ENCODE data around the gene FBXW9. TPM values are rescaled to one million over a fixed set of nuclear protein-coding genes. Genes with fewer than 3 reads are reported as not detected.
A peak's percentile ranks its signal among the peaks of the same experiment; 100 is the strongest.

Gene FBXW9
- total and polyA plus RNA-seq, 2 experiments from 2014 or later, result 6.6 to 19.4 TPM

DNA sequence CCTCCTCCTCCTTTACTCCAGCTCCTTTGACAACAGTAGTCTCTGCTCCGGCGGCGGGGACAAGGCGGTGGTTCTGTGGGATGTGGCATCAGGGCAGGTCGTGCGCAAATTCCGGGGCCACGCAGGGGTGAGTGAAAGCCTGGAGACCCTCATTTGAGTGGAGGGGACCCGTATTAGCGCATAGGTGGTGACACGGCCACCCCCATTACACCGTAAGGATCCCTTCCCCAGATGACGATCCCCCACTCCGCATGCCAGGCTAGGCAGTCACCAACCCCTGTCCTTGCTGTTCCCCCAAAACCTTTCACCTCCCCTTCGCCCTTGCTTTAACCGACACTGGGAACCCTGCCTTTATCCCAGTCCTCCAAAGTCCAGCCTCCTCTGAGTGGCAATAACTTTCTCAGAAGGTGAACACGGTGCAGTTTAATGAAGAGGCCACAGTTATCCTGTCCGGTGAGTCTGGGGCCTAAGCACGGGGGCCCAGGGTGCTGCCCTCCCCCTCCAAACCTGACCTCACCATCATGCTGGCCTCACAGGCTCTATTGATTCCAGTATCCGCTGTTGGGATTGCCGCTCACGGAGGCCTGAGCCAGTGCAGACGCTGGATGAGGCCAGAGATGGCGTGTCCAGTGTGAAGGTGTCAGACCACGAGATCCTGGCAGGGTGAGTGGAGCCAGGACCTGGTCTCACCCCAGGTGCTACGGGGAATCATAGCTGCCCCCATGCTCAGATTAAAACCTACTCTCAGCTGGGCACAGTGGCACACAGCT, 26.1 kb downstream of the FBXW9 start:
- no peaks in the 10 kb centered on the region; the same call in 2 of the 3 replicates for H3K9me3 Mint-ChIP-seq
- peak overlapping the region; percentile 98 for H3K4me3 ChIP-seq
- TF ChIP-seq, protein P1, sequence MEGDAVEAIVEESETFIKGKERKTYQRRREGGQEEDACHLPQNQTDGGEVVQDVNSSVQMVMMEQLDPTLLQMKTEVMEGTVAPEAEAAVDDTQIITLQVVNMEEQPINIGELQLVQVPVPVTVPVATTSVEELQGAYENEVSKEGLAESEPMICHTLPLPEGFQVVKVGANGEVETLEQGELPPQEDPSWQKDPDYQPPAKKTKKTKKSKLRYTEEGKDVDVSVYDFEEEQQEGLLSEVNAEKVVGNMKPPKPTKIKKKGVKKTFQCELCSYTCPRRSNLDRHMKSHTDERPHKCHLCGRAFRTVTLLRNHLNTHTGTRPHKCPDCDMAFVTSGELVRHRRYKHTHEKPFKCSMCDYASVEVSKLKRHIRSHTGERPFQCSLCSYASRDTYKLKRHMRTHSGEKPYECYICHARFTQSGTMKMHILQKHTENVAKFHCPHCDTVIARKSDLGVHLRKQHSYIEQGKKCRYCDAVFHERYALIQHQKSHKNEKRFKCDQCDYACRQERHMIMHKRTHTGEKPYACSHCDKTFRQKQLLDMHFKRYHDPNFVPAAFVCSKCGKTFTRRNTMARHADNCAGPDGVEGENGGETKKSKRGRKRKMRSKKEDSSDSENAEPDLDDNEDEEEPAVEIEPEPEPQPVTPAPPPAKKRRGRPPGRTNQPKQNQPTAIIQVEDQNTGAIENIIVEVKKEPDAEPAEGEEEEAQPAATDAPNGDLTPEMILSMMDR (conservative IDR thresholded peaks at IDR 0.05; ENCODE audit: low read depth in 2 of 2), result no peak
- no peak for TF ChIP-seq POLR2AphosphoS5 (IDR thresholded peaks at IDR 0.05; ENCODE audit: low read depth)
- no peak for TF ChIP-seq STAT1 (IDR thresholded peaks at IDR 0.05; ENCODE audit: unreplicated experiment)
- TF ChIP-seq, protein P2, sequence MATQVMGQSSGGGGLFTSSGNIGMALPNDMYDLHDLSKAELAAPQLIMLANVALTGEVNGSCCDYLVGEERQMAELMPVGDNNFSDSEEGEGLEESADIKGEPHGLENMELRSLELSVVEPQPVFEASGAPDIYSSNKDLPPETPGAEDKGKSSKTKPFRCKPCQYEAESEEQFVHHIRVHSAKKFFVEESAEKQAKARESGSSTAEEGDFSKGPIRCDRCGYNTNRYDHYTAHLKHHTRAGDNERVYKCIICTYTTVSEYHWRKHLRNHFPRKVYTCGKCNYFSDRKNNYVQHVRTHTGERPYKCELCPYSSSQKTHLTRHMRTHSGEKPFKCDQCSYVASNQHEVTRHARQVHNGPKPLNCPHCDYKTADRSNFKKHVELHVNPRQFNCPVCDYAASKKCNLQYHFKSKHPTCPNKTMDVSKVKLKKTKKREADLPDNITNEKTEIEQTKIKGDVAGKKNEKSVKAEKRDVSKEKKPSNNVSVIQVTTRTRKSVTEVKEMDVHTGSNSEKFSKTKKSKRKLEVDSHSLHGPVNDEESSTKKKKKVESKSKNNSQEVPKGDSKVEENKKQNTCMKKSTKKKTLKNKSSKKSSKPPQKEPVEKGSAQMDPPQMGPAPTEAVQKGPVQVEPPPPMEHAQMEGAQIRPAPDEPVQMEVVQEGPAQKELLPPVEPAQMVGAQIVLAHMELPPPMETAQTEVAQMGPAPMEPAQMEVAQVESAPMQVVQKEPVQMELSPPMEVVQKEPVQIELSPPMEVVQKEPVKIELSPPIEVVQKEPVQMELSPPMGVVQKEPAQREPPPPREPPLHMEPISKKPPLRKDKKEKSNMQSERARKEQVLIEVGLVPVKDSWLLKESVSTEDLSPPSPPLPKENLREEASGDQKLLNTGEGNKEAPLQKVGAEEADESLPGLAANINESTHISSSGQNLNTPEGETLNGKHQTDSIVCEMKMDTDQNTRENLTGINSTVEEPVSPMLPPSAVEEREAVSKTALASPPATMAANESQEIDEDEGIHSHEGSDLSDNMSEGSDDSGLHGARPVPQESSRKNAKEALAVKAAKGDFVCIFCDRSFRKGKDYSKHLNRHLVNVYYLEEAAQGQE (IDR thresholded peaks at IDR 0.05; ENCODE audit: unreplicated experiment), result no peak
- no peak for TF ChIP-seq CREB1 (CRISPR knock-in tag; IDR thresholded peaks at IDR 0.05; ENCODE audit: low read depth)
- no peak for TF ChIP-seq EZH2phosphoT487 (IDR thresholded peaks at IDR 0.05; ENCODE audit: unreplicated experiment)
- TF ChIP-seq, protein P3, sequence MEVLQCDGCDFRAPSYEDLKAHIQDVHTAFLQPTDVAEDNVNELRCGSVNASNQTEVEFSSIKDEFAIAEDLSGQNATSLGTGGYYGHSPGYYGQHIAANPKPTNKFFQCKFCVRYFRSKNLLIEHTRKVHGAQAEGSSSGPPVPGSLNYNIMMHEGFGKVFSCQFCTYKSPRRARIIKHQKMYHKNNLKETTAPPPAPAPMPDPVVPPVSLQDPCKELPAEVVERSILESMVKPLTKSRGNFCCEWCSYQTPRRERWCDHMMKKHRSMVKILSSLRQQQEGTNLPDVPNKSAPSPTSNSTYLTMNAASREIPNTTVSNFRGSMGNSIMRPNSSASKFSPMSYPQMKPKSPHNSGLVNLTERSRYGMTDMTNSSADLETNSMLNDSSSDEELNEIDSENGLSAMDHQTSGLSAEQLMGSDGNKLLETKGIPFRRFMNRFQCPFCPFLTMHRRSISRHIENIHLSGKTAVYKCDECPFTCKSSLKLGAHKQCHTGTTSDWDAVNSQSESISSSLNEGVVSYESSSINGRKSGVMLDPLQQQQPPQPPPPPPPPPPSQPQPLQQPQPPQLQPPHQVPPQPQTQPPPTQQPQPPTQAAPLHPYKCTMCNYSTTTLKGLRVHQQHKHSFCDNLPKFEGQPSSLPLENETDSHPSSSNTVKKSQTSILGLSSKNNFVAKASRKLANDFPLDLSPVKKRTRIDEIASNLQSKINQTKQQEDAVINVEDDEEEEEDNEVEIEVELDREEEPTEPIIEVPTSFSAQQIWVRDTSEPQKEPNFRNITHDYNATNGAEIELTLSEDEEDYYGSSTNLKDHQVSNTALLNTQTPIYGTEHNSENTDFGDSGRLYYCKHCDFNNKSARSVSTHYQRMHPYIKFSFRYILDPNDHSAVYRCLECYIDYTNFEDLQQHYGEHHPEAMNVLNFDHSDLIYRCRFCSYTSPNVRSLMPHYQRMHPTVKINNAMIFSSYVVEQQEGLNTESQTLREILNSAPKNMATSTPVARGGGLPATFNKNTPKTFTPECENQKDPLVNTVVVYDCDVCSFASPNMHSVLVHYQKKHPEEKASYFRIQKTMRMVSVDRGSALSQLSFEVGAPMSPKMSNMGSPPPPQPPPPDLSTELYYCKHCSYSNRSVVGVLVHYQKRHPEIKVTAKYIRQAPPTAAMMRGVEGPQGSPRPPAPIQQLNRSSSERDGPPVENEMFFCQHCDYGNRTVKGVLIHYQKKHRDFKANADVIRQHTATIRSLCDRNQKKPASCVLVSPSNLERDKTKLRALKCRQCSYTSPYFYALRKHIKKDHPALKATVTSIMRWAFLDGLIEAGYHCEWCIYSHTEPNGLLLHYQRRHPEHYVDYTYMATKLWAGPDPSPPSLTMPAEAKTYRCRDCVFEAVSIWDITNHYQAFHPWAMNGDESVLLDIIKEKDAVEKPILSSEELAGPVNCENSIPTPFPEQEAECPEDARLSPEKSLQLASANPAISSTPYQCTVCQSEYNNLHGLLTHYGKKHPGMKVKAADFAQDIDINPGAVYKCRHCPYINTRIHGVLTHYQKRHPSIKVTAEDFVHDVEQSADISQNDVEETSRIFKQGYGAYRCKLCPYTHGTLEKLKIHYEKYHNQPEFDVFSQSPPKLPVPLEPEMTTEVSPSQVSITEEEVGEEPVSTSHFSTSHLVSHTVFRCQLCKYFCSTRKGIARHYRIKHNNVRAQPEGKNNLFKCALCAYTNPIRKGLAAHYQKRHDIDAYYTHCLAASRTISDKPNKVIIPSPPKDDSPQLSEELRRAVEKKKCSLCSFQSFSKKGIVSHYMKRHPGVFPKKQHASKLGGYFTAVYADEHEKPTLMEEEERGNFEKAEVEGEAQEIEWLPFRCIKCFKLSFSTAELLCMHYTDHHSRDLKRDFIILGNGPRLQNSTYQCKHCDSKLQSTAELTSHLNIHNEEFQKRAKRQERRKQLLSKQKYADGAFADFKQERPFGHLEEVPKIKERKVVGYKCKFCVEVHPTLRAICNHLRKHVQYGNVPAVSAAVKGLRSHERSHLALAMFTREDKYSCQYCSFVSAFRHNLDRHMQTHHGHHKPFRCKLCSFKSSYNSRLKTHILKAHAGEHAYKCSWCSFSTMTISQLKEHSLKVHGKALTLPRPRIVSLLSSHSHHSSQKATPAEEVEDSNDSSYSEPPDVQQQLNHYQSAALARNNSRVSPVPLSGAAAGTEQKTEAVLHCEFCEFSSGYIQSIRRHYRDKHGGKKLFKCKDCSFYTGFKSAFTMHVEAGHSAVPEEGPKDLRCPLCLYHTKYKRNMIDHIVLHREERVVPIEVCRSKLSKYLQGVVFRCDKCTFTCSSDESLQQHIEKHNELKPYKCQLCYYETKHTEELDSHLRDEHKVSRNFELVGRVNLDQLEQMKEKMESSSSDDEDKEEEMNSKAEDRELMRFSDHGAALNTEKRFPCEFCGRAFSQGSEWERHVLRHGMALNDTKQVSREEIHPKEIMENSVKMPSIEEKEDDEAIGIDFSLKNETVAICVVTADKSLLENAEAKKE (CRISPR knock-in tag; IDR thresholded peaks at IDR 0.05), result no peak
- TF ChIP-seq ZNF114 (CRISPR knock-in tag; IDR thresholded peaks at IDR 0.05), result no peak
- no peak for TF ChIP-seq JUNB (IDR thresholded peaks at IDR 0.05; ENCODE audit: unreplicated experiment)
- no peak for TF ChIP-seq ZNF331 (CRISPR knock-in tag; IDR thresholded peaks at IDR 0.05; ENCODE audit: low read depth)
- TF ChIP-seq, protein P4, sequence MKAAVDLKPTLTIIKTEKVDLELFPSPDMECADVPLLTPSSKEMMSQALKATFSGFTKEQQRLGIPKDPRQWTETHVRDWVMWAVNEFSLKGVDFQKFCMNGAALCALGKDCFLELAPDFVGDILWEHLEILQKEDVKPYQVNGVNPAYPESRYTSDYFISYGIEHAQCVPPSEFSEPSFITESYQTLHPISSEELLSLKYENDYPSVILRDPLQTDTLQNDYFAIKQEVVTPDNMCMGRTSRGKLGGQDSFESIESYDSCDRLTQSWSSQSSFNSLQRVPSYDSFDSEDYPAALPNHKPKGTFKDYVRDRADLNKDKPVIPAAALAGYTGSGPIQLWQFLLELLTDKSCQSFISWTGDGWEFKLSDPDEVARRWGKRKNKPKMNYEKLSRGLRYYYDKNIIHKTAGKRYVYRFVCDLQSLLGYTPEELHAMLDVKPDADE (IDR thresholded peaks at IDR 0.05), result no peak
- no peak for TF ChIP-seq NANOG (IDR thresholded peaks at IDR 0.05; ENCODE audit: borderline replicate concordance)
- no peak for TF ChIP-seq EZH2 (IDR thresholded peaks at IDR 0.05; ENCODE audit: low read depth, unreplicated experiment)
- ATAC-seq, result no peak
- H3K36me3 Mint-ChIP-seq (ENCODE audit: low read depth), result peaks cover 36% of the 10 kb centered on the region
- H3K36me3 ChIP-seq (ENCODE audit: insufficient read depth), result peaks cover 15% of the 10 kb centered on the region; the same call in 1 of the 2 replicates
- peaks cover 3% of the 10 kb centered on the region; the same call in 1 of the 2 replicates for H4K20me1 ChIP-seq (replicated peaks; ENCODE audit: insufficient read depth)
- peak overlapping the region; percentile 99 for H3K27ac Mint-ChIP-seq
- H3K27me3 Mint-ChIP-seq (ENCODE audit: insufficient read depth, low read depth, poor library complexity), result peaks cover 39% of the 10 kb centered on the region
- H3F3A ChIP-seq (replicated peaks; ENCODE audit: low read depth), result peaks cover 27% of the 10 kb centered on the region
- peak overlapping the region; percentile 99 for H3K27ac ChIP-seq (ENCODE audit: low read depth)
- H3K4me3 Mint-ChIP-seq, result peak overlapping the region; percentile 97
- no peak for DNase-seq (ENCODE audit: low spot score)
- no peaks in the 10 kb centered on the region for H3K27me3 ChIP-seq (ENCODE audit: insufficient read depth)
- peaks cover 17% of the 10 kb centered on the region for H3K4me1 ChIP-seq (ENCODE audit: insufficient read depth)
- no peaks in the 10 kb centered on the region for H3K9me2 ChIP-seq (ENCODE audit: insufficient read depth)
- peaks cover 29% of the 10 kb centered on the region for H3K79me2 ChIP-seq (replicated peaks; ENCODE audit: insufficient read depth)
- peak overlapping the region; percentile 96 for H3K4me2 ChIP-seq
- H3K4me1 Mint-ChIP-seq, result peaks cover 20% of the 10 kb centered on the region
- peak overlapping the region; percentile 96 for H2AFZ ChIP-seq
